Bone marrow (tissue), 2 donors: Measurements from ENCODE around the gene FA2H.
"Not testable (repeated sequence)": the region's sequence is repeated elsewhere in the genome, so short reads cannot be mapped to it uniquely, and the experiment has no call there.

Experiments used
- DNase-seq, 2 donors: peaks; one replicate each; lab custom pipeline; 2025; lab: John Stamatoyannopoulos, UW

Gene FA2H

GRCh38 chr16:74723256-74723655, 51.4 kb downstream of the FA2H start:
- no peak for DNase-seq

GRCh38 chr16:74722156-74722555, 52.5 kb downstream of the FA2H start:
- DNase-seq: not testable (repeated sequence)

GRCh38 chr16:74721716-74722115, 52.9 kb downstream of the FA2H start:
- DNase-seq: no peak

GRCh38 chr16:74720579-74720978, 54.0 kb downstream of the FA2H start:
- DNase-seq: no peak

GRCh38 chr16:74718741-74719610, 55.6 kb downstream of the FA2H start:
- no peak for DNase-seq

GRCh38 chr16:74718140-74718539, 56.5 kb downstream of the FA2H start:
- no peak for DNase-seq

GRCh38 chr16:74717367-74717766, 57.3 kb downstream of the FA2H start:
- no peak for DNase-seq

- no peak for DNase-seq
Observed at GRCh38 chr16:74716355-74716754, 58.3 kb downstream of the FA2H start.

- no peak for DNase-seq
Observed at GRCh38 chr16:74713876-74714275, 60.7 kb downstream of the FA2H start.

GRCh38 chr16:74713325-74713724, 61.3 kb downstream of the FA2H start:
- no peak for DNase-seq

- DNase-seq: no peak
Observed at GRCh38 chr16:74711938-74712337, 62.7 kb downstream of the FA2H start.

GRCh38 chr16:74710401-74710800, 64.2 kb downstream of the FA2H start:
- no peak for DNase-seq

- DNase-seq: peak; percentile 31 to 70
Observed at GRCh38 chr16:74709441-74709877, 65.2 kb downstream of the FA2H start.

- DNase-seq: peak; percentile 55 to 92
Observed at GRCh38 chr16:74700438-74701225, 74.0 kb downstream of the FA2H start, which contains the start of gene MLKL. MLKL (minus strand) TSS chr16:74700862; CDS start chr16:74695757, 5,105 bp downstream.

- DNase-seq: peak in 1 of 2 donors; percentile 3
Observed at GRCh38 chr16:74700116-74700437, 74.5 kb downstream of the FA2H start.

- no peak for DNase-seq
Observed at GRCh38 chr16:74699666-74700065, 75.0 kb downstream of the FA2H start.

- no peak for DNase-seq
Observed at GRCh38 chr16:74698222-74698621, 76.4 kb downstream of the FA2H start.

GRCh38 chr16:74695450-74696422, 78.9 kb downstream of the FA2H start:
- peak in 1 of 2 donors; percentile 2 for DNase-seq

GRCh38 chr16:74691093-74691855, 83.3 kb downstream of the FA2H start:
- DNase-seq: no peak

GRCh38 chr16:74682556-74682955, 92.1 kb downstream of the FA2H start:
- no peak for DNase-seq

- DNase-seq: no peak
Observed at GRCh38 chr16:74680681-74681080, 93.9 kb downstream of the FA2H start.
